GM12873 (cell line): Measurements from ENCODE around the gene MICALL1.

Source experiments
- TF ChIP-seq, protein P1 (sequence below): IDR thresholded peaks from 2 replicates; pipeline ENCODE4 v1.5.1; 2012; ENCODE audit warnings: low read depth, mild to moderate bottlenecking, moderate library complexity, low read length, control low read depth; ENCODE audit not compliant: insufficient read depth; ENCODE audit errors: missing control alignments

MICALL1 gene

DNA sequence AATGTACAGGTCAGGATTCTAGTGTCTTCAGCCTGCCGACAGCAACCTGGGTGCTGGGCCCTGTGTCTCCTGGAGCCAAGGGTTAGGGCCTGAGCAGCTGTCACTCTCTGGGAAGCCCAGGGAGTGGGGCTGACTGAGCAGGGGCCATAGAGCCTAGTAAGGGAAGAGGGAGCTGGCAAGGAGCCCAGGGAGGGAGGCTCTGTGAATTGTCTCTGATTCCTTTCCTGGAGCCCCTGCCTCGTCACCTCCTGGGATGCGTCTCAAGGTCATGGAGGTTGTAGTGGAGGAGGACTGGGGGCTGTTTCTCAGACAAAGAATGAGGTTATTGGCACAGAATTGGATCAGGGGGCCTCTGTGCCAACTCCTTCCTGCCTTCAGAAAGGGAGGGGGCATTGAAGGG lies 66.4 kb downstream of the MICALL1 start:
- TF ChIP-seq, protein P1, sequence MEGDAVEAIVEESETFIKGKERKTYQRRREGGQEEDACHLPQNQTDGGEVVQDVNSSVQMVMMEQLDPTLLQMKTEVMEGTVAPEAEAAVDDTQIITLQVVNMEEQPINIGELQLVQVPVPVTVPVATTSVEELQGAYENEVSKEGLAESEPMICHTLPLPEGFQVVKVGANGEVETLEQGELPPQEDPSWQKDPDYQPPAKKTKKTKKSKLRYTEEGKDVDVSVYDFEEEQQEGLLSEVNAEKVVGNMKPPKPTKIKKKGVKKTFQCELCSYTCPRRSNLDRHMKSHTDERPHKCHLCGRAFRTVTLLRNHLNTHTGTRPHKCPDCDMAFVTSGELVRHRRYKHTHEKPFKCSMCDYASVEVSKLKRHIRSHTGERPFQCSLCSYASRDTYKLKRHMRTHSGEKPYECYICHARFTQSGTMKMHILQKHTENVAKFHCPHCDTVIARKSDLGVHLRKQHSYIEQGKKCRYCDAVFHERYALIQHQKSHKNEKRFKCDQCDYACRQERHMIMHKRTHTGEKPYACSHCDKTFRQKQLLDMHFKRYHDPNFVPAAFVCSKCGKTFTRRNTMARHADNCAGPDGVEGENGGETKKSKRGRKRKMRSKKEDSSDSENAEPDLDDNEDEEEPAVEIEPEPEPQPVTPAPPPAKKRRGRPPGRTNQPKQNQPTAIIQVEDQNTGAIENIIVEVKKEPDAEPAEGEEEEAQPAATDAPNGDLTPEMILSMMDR, result no peak

DNA sequence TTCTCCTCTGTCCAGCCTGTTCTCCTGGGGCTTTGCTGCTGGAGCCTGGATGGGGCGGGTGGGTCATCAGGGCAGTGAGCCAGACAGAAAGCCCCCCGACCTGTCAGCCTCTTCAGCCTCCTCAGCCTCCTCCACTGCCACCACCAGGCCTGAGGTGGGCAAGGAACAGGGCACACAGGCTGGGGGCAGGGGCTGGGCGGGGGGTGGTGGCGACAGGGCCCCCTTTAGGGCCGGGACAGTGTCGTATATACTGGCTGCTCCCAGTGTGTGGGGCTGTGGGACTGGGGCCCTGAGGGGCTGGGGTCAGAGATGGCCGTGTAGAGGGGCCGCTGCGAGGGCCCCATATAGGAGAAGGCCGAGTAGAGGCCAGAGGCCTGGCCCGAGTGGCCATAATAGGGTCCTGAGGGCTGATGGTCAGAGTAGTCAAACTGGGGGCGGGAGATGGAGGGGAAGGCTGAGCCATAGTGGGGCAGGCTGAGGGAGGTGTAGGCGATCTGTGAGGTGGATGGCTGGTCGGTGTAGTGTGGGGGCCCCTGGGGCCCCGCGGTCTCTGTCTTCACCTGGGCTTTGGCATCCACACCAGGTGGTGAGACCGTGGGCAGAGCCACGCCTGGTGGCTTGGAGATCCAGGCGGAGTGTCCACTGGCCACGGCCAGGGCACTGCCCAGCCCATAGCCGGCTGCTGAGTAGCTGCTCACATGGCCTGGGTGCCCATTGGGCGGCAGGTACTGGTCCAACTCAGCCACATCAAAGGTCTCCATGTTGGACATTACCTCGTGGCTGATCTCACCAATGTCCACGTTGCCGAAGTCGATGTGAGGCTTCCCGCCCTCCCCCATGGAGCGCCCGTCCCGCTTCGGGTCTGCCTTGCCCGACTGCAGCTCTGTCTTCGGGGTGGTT lies 67.4 kb downstream of the MICALL1 start:
- TF ChIP-seq, protein P1, result no peak

DNA sequence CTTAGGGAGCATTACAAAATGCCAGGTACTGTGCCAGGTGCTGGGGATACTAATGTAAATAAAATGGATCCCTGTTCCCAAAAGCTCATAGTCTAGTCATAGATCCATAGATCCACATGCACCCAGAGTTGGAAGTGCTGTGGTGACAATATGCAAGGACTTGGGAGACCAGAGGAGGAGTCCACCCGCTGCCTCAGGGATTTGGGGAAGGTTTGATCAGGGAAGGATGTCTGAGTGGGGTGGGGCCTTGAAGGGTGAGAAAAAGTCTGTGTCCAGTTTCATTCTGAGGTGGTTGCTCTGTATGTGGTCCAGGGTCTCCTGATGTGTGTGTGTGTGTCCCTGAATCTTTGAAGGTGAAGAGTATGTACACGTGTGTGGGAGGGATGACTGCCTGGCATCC lies 69.1 kb downstream of the MICALL1 start:
- TF ChIP-seq, protein P1, result no peak

DNA sequence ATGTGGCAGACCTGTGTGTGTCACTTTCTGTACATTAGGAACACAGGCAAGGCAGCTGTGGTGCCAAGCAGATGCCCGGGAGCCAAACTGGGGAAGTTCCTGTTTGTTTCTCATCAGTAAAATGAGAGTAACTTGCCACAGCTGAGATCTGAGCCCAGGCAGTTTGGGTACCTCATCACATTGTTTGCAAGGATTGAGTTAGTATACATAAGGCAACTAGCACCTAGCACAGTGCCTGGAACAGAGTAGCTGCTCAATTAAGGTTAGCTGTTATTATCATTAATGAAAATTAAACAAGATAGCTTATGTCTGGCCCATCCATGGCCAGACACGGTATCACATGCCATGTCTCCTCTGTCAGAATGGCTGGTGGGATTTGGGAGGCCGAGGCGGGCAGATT lies 70.5 kb downstream of the MICALL1 start:
- TF ChIP-seq, protein P1, result no peak

DNA sequence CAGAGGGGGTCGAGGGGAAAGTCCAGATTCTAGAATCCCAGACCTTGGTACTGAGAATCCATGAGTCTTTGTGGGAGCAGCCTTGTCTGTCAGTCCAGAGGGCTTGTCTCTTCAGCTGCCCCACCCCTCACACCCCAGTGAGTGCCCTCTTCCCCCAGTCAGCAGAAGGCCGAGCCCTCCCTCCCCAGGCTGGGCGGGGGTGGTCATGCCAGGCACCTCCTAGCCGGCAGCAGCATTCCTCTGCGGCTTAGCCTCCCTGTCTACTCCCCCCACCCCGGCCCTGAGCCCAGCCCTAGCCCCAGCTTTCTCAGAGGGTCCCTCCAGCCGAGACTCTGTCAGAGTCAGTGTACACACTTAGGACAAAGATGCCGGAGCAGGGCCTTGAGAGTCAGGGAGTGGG lies 73.7 kb downstream of the MICALL1 start:
- TF ChIP-seq, protein P1, result no peak

DNA sequence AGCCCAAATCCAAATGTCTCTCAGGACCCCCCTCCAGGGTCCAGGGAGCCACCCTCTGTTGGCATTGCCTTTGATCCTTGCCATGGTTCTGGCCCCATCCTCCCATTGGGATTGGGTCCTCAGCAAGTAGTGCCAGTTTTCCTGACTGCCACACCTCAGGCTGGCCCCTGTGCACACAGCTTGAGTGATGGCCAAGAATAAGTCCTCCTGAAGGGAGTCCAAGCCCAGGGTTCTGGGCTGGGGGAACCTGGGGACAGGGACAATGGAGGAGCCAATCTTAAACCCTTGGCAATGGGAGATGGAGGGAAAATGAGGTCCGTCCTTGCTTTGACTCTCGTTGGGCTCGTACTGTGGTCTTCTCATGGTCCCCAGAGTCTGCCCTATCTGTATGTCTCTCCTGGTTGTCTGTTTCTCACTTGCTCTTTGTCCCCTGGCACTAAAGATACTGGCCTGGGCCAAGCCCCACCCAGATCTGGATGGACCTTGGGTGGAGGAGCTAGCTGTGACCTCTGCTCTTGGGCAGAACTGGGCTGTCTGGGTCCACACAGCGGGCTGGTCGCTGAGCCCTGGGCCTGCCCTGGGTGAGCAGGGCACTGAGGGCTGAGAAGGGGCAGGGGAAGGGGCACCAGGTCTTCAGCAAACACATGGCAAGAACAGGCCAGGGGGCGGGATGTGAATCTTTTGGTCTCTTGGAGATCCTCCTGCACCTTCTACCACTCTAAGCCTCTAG lies 75.3 kb downstream of the MICALL1 start:
- TF ChIP-seq, protein P1, result no peak

DNA sequence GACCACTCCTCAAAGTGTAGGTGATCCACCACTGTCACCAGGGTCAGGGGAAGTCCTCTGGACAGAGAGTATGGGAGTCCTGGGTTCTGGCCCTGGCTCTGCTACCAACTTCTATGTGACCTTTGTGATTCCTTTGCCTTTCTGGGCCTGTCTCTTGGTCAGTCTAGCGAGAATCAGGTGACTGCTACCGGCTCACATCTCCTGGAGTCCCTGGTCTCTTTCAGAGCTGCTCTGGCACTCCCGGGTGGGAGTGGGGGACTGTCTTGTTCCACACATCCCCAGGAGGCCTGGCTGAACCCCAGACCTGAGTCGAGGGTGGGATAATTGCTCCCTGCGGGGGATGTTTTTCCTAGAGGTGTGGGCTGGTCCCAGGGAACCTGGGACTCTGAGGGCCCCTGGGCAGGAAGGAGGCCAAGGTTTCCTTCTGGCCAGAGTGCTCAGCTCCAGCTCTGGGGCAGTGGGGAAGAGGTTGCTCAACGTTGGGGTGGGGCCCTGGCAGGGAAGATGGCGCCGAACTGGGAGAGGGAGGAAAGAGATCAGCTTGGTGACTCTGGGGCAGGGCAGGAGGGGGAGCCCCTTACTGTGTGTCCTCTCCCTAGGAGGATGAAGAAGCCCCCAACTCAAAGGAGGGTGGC lies 76.2 kb downstream of the MICALL1 start:
- TF ChIP-seq, protein P1, result no peak
